HG03095 (cell line): Measurements from ENCODE around the gene FBXO48.
"Not testable (repeated sequence)": the region's sequence is repeated elsewhere in the genome, so short reads cannot be mapped to it uniquely, and the experiment has no call there.

Experiments
- ATAC-seq: cut with Tn5 transposase; IDR thresholded peaks from one replicate; pipeline ENCODE4 v1.9.1; 2021; ENCODE audit warnings: moderate library complexity; ENCODE audit not compliant: unreplicated experiment

FBXO48 gene

DNA sequence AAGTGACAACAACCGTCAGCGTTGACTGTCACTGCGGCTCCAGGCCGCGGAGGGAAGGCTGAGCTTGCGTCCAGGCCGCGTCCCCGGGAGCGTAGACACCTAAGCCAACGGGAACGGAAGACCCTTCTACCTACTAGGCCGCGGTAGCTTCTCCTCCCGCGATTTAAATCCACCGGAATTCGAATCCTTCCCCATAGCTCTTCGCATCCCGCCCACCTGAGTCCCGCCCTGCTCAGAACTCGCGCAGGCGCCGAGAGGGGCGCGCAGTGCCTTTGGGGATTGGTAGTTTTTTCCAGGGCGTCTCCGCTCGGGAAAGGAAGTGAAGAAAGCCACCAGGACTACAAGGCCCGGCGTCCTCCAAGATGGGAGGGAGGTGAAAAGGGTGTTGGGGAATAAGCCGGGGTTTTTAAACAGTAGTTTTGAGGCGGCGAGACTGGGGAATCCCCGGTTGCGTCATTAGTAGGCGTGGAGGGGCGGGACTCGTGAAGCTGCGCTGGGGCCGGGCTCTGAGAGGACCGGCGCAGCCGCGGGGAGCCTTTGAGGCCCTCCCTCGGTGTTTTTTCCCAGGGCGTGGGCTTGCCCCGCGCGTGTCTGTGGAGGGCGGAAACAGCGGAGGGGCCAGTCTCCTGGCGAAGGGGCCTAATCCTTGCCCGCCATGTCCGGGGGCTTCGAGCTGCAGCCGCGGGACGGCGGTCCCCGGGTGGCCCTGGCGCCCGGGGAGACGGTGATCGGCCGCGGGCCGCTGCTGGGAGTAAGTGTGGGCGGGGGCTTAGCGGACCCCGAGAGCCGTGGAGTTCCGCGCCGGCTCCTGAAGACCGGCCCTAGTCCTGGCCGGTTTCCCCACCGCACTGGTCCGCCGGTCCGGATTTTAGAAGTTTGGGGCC, at the start of gene FBXO48, which contains the start of gene APLF:
FBXO48 (minus strand) TSS at position 218 of the 884 bp plus-strand sequence. CDS start 2,149 bp downstream, outside the sequence.
APLF (plus strand) TSS at position 509 of the 884 bp plus-strand sequence; CDS start at position 656, 147 bp downstream.
- peak; percentile 89 for ATAC-seq

GRCh38 chr2:68516051-68516955, 49.2 kb upstream of the FBXO48 start:
- no peak for ATAC-seq

DNA sequence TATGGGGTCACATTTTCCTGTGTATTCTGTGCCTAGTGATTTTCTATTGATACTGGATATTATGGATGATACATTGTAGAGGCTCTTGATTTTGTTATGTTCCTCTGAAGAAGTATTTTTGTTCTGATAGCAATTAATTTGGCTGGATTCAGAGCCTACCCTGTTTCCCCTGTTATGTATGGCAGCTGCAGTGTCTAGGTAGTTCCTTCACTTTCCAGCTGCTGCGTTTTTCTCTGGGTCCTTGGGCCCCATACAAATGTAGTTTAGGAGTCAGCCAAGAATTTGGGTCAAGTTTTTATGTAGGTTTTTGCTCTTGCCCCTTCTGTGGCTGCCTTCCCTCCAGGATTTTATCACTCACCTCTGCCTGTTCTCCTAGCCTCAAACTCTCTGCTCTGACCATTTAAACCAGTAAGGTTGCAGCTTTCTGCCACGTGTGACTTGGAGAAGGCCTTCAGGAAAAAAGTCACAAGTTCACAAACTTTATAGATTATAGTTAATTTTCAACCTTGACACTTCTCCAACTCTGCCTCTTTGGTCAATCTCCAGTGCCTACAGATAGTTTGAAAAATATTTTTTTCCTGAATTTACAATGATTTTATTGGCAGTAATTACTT, 47.3 kb upstream of the FBXO48 start:
- ATAC-seq: no peak

- ATAC-seq: no peak
These were observed 45.9 kb upstream of the FBXO48 start for GRCh38 chr2:68512966-68513365.

DNA sequence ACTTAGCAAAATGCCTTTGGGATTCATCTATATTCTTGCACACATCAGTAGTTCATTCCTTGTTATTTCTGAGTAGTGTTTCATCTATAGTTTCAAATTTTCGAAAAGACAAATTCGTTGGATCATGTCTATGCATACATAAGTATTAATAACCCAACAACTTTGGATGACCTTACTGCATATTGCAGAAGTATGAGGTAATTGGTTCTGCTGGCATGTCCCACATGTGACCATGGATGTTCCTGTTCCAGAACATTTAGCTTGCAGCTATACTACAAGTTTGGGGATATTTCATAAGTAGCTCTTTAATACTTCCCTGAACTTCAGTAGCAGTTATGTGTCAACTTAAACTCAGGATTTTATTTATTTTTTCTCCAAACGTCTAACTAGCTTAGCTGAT, 45.2 kb upstream of the FBXO48 start:
- no peak for ATAC-seq

DNA sequence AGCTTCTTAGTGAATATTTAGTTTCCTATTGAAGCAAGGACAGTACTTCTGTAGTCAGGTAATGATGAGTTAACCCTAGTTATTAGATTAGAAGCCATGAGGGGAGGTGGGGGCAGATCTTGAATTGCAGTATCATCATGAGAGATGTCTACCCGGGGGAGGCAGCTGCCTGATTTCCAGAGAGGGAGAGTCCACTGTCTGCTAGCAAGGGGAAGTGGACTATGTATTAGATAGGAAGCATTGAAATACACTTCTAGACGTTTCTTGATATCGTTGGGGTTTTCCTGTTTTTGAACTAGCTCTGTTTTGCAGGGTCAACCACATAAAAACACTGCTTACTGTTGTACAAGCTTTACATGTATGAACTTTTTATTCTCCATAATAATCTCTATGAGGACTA, 39.1 kb upstream of the FBXO48 start:
- ATAC-seq: no peak

- ATAC-seq: no peak
These were observed 38.6 kb upstream of the FBXO48 start for GRCh38 chr2:68505603-68506159.

DNA sequence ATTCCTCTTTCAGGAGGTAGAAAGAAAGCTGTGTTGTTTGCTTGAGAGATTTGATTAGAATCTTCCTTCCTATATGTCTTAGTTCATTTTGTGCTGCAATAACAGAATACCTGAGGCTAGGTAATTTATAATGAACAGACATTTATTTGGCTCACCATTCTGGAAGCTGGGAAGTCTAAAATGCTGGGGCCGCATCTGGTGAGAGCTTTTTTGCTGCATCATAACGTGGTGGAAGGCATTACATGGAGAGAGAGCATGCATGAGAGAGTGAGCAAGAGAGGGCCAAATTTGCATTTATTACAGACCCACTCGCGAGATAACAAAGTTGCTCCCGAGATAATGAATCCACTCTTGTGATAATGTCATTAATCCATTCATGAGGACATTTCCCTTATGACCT, 34.7 kb upstream of the FBXO48 start:
- no peak for ATAC-seq

- no peak for ATAC-seq
These were observed 33.6 kb upstream of the FBXO48 start for GRCh38 chr2:68500649-68501048.

DNA sequence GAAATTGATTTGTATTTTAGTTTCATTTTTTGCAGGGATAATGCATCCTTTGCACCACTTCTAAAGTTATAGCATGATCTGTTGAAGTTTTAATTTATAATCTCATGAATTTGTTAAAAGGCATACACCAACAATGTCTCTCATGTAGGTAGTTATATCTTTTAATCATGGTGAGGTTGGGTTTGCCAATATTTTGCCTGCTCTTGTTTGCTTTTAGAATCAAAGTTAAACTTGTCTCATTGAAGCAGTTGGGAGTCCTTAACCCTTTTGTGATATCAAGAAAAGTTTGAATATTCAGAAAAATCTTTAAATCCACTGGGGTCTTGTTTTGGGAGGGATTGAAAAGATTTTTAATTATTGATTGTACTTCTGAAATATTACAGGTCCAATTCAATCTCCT, 32.0 kb upstream of the FBXO48 start:
- no peak for ATAC-seq

- ATAC-seq: no peak
These were observed 24.5 kb upstream of the FBXO48 start for GRCh38 chr2:68491582-68491981.

GRCh38 chr2:68489282-68489681, 22.2 kb upstream of the FBXO48 start:
- no peak for ATAC-seq

- ATAC-seq: not testable (repeated sequence)
These were observed 21.5 kb upstream of the FBXO48 start for GRCh38 chr2:68488605-68489004.

GRCh38 chr2:68487773-68488355, 20.8 kb upstream of the FBXO48 start:
- ATAC-seq: no peak

DNA sequence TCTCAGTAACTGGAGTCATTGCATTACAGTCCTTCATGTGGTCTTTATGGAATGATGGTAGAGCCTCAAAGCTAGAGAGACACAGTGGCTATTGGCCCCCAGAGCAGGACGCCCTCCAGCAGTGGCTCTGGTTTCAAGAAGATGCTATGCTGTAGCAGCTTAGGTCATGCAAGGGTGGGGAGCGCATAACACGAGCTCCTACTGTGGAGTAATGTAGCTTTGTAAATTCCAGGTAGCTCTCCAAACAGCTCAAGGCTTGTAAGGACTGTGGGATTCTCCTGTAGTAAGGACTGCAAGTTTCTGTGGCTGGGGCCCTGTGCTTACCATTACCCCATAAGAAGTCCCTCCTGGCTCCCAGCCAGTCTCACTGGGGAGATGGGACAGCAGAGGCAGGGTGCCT, 15.9 kb upstream of the FBXO48 start:
- ATAC-seq: no peak

GRCh38 chr2:68482296-68482820, 15.3 kb upstream of the FBXO48 start:
- no peak for ATAC-seq

DNA sequence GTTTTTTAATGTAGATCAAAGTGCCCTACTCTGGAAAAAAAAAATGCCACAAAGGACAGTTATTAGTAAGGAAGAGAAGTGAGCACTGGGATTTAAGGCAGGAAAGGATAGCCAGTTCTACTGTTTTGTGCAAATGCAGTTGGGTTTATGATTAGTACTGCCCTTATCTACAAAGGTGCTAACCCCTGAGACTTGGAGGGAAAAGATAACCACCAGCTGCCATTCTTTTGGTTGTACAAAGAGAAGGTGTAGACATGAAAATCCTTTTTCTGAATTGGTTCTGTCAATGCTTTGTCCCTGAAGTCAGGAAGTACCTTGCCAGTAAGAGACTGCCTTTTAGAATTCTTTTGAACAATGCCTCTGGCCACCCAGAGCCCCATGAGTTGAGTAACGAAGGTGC, 11.6 kb upstream of the FBXO48 start:
- ATAC-seq: no peak

DNA sequence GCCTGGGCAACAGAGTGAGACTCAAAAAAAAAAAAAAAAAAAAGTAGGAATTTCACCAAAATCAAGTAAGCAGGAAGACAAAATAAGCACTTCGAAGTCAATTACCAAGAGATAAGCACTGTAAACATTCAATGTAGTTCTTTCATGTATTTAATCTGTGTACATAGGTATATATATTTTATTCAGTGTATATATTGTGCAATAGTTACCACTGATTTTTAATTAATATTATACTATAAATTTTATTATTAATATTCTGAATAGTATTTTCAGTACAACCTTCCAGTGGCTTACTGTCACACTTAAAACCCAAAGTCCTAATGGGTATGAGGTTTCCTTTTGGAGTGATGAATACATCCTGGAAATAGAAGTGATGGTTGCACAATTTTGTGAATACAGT, 9.4 kb upstream of the FBXO48 start:
- no peak for ATAC-seq

DNA sequence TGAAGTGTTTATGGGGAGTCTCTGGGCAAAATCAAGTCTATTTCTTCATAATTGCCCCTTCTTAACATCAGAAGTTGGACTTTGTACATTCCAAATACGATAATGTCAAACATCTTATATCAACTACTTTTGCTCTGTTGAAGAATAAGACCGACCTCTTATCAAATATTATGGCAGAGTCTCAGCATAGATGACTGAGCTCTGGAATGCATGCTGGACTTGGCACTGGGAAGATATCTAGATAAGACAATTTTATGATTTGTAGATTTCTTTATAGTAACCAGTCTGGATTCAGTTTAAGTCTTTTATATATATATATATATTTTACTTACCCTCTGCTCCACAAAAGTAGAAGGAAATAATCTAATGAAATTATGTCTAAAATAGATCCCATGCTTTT, 8.5 kb upstream of the FBXO48 start:
- ATAC-seq: no peak

DNA sequence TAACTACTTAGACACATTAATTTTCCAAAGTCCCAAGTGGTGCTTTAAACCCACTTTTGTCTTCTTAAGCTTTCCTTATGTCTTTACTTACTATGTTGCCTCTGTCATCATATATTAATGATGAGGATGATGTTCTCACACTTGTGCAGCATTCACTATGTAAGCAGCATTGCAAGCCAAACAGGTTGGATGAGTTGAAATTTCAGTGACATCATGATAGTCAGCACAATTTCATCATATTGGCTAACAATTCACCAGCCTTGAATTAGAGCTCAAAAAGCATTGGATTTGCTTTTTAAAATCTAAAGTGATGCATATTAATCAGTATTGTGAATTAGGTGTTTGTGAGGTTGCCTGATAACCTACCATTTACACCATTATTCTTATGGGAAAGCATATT, 8.0 kb upstream of the FBXO48 start:
- no peak for ATAC-seq
